D721Med (cell line): ENCODE data around the gene SNX19.

ENCODE experiments used
- DNase-seq: peaks from one replicate; pipeline ENCODE4 v3.0.0; 2011; ENCODE audit warnings: low spot score; ENCODE audit not compliant: insufficient read length
- FAIRE-seq: peaks from 2 replicates; lab custom pipeline; 2011; peaks lifted over from hg19 to GRCh38; lab: Jason Lieb, UNC
- TF ChIP-seq, protein P1 (sequence below): IDR thresholded peaks from 2 replicates; pipeline ENCODE4 v1.5.1; 2012; ENCODE audit warnings: mild to moderate bottlenecking, control low read depth; ENCODE audit not compliant: insufficient read depth; ENCODE audit errors: missing control alignments

The SNX19 gene

DNA sequence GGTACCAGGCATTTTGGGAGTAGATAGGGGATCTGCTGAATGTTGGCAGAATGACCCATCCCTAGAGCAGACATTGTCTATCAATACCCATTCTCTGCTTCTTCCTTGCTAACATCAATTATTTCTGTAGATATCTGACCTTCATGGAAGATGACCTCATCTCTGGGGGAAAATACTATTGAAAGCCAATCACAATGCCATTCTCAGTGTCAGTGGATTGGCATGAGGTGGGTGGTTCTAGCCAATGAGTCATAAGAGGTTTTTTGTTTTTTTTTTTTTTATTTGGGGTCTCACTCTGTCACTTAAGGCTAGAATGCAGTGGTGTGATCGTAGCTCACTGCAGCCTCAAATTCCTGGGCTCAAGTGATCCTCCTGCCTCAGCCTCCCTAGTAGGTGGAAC, 42.5 kb downstream of the SNX19 start:
- FAIRE-seq (no peak), DNase-seq (no peak)
- TF ChIP-seq, protein P1, sequence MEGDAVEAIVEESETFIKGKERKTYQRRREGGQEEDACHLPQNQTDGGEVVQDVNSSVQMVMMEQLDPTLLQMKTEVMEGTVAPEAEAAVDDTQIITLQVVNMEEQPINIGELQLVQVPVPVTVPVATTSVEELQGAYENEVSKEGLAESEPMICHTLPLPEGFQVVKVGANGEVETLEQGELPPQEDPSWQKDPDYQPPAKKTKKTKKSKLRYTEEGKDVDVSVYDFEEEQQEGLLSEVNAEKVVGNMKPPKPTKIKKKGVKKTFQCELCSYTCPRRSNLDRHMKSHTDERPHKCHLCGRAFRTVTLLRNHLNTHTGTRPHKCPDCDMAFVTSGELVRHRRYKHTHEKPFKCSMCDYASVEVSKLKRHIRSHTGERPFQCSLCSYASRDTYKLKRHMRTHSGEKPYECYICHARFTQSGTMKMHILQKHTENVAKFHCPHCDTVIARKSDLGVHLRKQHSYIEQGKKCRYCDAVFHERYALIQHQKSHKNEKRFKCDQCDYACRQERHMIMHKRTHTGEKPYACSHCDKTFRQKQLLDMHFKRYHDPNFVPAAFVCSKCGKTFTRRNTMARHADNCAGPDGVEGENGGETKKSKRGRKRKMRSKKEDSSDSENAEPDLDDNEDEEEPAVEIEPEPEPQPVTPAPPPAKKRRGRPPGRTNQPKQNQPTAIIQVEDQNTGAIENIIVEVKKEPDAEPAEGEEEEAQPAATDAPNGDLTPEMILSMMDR = no peak

DNA sequence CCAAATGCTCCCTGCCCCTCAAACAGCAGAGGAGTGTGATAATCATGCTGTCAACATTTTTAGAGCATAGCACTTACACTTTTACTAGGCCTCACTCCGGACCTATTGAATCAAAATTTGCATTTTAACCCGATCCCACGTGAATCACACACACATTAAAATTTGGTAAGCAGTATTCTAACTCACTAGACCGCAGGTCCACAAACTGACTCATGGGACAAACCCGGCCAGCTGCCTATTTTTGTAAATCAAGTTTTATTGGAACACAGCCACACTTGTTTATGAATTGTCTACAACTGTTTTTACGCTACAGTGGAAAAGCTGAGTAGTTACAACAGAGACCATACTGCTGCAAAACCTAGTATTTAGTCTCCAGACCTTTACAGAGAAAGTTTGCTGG, 43.3 kb downstream of the SNX19 start:
- DNase-seq (no peak), FAIRE-seq (no peak)
- TF ChIP-seq, protein P1 = no peak

DNA sequence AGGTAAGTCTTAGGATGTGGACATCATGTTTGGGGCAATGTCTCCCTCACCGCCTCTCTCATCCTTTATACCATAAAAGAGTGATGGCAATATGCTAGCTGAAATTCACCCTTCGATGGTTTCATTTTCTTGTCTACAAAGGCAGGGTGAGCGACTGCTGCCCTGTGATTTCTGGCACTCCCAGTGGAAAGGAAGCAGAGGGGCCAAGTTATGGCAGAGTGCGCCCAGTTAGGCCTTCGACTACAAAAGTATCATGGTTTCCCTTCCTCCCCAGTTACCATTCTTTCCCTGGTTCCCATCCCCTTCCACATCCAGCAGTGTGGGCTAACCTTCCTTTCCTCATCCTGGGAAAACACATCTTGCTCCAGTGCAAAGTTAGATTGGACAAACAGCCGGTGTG, 43.8 kb downstream of the SNX19 start:
- TF ChIP-seq, protein P1 = no peak
- no peak for DNase-seq
- no peak for FAIRE-seq

DNA sequence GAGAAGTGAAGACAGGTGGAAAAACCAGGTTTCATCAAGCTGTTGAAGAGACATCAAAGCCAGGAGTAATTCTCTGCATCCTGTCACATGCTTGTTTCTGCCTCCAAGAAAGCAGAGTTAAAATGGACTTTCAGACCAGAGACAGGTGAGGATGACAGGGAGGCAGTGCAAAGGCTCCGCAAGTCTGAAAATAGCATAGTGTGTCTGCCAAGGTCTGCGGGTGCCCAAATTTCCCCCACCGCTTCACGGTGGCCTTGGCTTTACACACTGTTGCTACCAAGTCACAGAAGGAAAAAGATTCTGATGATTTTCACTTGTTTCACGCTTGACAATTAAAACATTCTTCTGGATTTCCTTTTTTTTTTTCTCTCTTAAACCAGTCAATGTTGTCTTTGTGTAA, 44.2 kb downstream of the SNX19 start:
- no peak for FAIRE-seq
- TF ChIP-seq, protein P1 = no peak
- DNase-seq = no peak

DNA sequence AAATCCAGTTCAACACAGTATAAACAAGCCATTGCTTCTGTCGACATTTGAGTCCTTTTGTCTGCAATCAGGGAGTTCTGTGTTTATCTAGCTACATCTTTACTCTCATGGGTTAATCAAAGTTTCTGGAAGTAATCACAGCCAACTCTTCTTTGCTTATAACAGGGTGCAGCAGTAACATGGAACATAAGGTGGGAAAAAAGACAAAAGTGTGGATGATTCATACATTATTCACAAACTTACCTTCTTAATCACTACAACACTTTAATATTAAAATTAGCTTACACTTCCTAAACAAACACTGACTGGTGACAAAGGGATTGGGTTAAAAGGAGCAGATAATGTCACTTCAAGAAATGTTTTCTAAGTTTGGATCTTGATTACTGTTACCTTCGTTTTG, 44.7 kb downstream of the SNX19 start:
- no peak for DNase-seq
- no peak for FAIRE-seq
- TF ChIP-seq, protein P1 = no peak

DNA sequence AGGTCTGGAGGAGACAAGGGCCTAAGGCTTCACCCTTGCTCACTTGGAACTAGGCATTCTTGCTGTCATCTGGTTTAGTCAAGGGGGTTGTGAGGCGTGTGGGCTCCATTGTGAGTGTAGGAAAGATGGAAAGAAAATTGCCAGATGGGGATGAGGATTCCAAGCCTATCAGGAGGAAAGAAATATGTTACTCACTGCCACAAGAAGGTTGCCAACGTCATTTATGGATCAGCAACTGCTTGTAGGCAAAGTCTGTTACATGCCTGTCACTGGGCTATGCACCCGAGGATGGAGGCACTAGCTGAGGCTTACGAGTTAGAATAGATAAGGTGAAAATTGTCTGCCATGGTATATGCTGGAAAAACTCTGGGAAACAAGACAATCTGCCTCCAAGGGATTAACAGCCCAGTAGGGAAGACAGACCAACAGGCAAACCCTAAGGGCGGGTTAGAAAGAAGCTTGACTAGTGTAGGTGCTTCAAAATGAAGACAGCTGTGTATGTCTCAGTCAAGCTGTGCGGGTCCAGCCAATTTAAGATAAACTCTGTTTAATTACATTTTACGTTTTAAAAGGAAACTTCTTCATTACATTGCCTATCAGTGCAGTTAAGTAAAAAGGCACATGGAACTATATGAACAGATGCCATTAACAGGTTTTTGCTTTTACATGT, 47.4 kb downstream of the SNX19 start:
- DNase-seq = no peak
- no peak for FAIRE-seq
- TF ChIP-seq, protein P1 = no peak

DNA sequence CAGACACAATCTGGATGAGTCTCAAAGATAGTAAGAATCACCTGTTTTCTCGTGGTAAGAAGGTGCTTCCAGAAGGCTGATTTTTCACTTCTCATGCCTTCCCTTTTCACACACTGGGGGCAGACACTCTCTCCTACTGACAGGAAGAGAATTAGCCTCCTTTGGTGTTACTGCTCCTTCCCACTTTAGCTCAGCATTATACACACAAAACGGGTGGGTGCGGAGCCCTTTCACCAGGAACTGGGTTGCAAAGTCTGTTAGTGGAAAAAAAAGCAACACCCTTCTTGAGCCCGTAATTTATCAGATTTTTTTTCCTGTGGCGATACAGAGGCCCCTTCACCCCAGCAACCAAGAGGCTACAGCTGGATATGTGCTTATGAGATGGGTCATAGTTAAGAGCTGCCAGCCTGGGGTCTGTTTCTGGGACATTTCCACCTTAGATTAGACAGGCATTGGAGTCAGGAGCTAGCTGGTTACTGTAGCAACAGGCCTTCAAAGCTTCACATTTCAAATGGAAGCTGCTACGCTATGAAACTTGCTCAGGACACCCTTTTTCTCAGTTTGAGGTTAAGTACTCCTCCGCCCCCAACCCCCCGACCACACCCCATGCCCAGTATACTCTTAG, 48.1 kb downstream of the SNX19 start:
- FAIRE-seq (no peak), DNase-seq (no peak)
- TF ChIP-seq, protein P1 = no peak
